ENCODE data around the gene RBFOX1. TPM values are rescaled to one million over a fixed set of nuclear protein-coding genes. Genes with fewer than 3 reads are reported as not detected.

Gene RBFOX1
- total RNA-seq, 1 donor from 2014 or later = not detected

DNA sequence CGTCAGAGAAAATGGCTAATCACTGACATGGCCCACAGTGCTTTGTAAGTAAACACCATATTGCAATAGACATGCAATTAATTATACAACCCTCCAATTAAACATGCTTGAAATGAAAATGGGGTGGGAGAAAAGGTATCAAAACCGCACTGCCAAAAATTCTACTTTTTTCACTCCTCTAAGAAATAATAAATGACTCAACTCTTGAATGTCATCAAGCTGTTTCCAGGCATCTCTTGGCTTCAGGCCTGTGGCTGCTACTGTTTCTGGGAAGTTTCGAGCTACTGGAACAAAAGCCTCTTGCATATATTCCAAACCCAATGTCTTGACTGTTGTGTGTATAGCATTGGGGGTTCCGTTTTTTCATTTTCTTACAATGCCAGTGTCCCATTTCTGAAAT lies 412.6 kb downstream of the RBFOX1 start:
- TF ChIP-seq, protein P1, sequence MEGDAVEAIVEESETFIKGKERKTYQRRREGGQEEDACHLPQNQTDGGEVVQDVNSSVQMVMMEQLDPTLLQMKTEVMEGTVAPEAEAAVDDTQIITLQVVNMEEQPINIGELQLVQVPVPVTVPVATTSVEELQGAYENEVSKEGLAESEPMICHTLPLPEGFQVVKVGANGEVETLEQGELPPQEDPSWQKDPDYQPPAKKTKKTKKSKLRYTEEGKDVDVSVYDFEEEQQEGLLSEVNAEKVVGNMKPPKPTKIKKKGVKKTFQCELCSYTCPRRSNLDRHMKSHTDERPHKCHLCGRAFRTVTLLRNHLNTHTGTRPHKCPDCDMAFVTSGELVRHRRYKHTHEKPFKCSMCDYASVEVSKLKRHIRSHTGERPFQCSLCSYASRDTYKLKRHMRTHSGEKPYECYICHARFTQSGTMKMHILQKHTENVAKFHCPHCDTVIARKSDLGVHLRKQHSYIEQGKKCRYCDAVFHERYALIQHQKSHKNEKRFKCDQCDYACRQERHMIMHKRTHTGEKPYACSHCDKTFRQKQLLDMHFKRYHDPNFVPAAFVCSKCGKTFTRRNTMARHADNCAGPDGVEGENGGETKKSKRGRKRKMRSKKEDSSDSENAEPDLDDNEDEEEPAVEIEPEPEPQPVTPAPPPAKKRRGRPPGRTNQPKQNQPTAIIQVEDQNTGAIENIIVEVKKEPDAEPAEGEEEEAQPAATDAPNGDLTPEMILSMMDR (IDR thresholded peaks at IDR 0.05) = no peak
- DNase-seq (ENCODE audit: low spot score in 2 of 2) = no peak
- no peak overlapping the region for H3K27ac ChIP-seq
- H3K36me3 ChIP-seq = no peaks in the 10 kb centered on the region
- no peaks in the 10 kb centered on the region for H3K9me3 ChIP-seq
- no peaks in the 10 kb centered on the region for H3K27me3 ChIP-seq
- intact Hi-C loops (cut with DNase I) = no loop called here
- H3K4me3 ChIP-seq = no peak overlapping the region
- no peaks in the 10 kb centered on the region for H3K4me1 ChIP-seq

- H3K9me3 ChIP-seq = no peaks in the 10 kb centered on the region
- H3K4me1 ChIP-seq = no peaks in the 10 kb centered on the region
- no peak for DNase-seq (ENCODE audit: low spot score in 2 of 2)
- no peaks in the 10 kb centered on the region for H3K36me3 ChIP-seq
- no peak overlapping the region for H3K4me3 ChIP-seq
- TF ChIP-seq, protein P1 (IDR thresholded peaks at IDR 0.05) = no peak
- H3K27ac ChIP-seq = no peak overlapping the region
- no peaks in the 10 kb centered on the region for H3K27me3 ChIP-seq
- intact Hi-C loops (cut with DNase I) = no loop called here
Observed at GRCh38 chr16:7746941-7747340, 414.3 kb downstream of the RBFOX1 start.

GRCh38 chr16:7748522-7748921 lies 415.9 kb downstream of the RBFOX1 start:
- TF ChIP-seq, protein P1 (IDR thresholded peaks at IDR 0.05) = no peak
- no peak overlapping the region for H3K27ac ChIP-seq
- intact Hi-C loops (cut with DNase I) = no loop called here
- no peaks in the 10 kb centered on the region for H3K4me1 ChIP-seq
- H3K36me3 ChIP-seq = no peaks in the 10 kb centered on the region
- no peak overlapping the region for H3K4me3 ChIP-seq
- no peak for DNase-seq (ENCODE audit: low spot score in 2 of 2)
- H3K27me3 ChIP-seq = no peaks in the 10 kb centered on the region
- no peaks in the 10 kb centered on the region for H3K9me3 ChIP-seq

- Histone ChIP-seq H3K4me1 (no peaks in the 10 kb centered on the region), H3K9me3 (no peaks in the 10 kb centered on the region), H3K27me3 (no peaks in the 10 kb centered on the region), H3K36me3 (no peaks in the 10 kb centered on the region), H3K27ac (no peak overlapping the region), H3K4me3 (no peak overlapping the region)
- TF ChIP-seq, protein P1 (IDR thresholded peaks at IDR 0.05) = no peak
- intact Hi-C loops (cut with DNase I) = no loop called here
- DNase-seq (ENCODE audit: low spot score in 2 of 2) = no peak
Observed at GRCh38 chr16:7755347-7755882, 422.8 kb downstream of the RBFOX1 start.
